RWPE2 (cell line): ENCODE results near the gene YWHAH.

Experiments used
- ATAC-seq: fragments of 200-7000 bp; cut with Tn5 transposase; 3 replicates; pipeline ENCODE4 v1.9.1; 2021; ENCODE audit warnings: low read depth
- DNase-seq: peaks from one replicate; pipeline ENCODE4 v3.0.0-alpha.2; 2020; ENCODE audit warnings: low spot score
- H3K27ac ChIP-seq: fragments of 450-650 bp; 2 replicates; pipeline ENCODE4 v1.5.1; 2017; ENCODE audit warnings: mild to moderate bottlenecking; ENCODE audit not compliant: poor library complexity, severe bottlenecking
- H3K27me3 ChIP-seq: fragments of 250-450 bp; sonication (Bioruptor Pico); 2 replicates; pipeline ENCODE4 v1.5.1; 2021; ENCODE audit warnings: mild to moderate bottlenecking, moderate library complexity; ENCODE audit not compliant: insufficient read depth, poor library complexity, severe bottlenecking
- H3K36me3 ChIP-seq: fragments of 250-450 bp; sonication (Bioruptor Pico); 2 replicates; pipeline ENCODE4 v1.5.1; 2020; ENCODE audit warnings: low read depth, mild to moderate bottlenecking, moderate library complexity
- H3K4me1 ChIP-seq: fragments of 250-450 bp; sonication (Bioruptor Pico); 2 replicates; pipeline ENCODE4 v1.5.1; 2021; ENCODE audit warnings: mild to moderate bottlenecking, moderate library complexity; ENCODE audit not compliant: insufficient read depth, poor library complexity, severe bottlenecking
- H3K4me3 ChIP-seq: fragments of 250-450 bp; sonication (Bioruptor Pico); 2 replicates; pipeline ENCODE4 v1.5.1; 2021; ENCODE audit warnings: mild to moderate bottlenecking, moderate library complexity; ENCODE audit not compliant: severe bottlenecking
- H3K9me3 ChIP-seq: fragments of 250-450 bp; sonication (Bioruptor Pico); 2 replicates; pipeline ENCODE4 v1.5.1; 2021; ENCODE audit warnings: mild to moderate bottlenecking, moderate library complexity; ENCODE audit not compliant: severe bottlenecking
- TF ChIP-seq, protein P1 (sequence below): fragments of 450-650 bp; IDR thresholded peaks from one replicate; pipeline ENCODE4 v1.5.1; 2017; ENCODE audit warnings: mild to moderate bottlenecking, moderate library complexity; ENCODE audit not compliant: poor library complexity, severe bottlenecking

YWHAH gene

GRCh38 chr22:31960767-31961166 lies 16.4 kb downstream of the YWHAH start:
- H3K36me3 ChIP-seq, result peaks cover 29% of the 10 kb centered on the region
- H3K9me3 ChIP-seq, result no peaks in the 10 kb centered on the region
- TF ChIP-seq, protein P1, sequence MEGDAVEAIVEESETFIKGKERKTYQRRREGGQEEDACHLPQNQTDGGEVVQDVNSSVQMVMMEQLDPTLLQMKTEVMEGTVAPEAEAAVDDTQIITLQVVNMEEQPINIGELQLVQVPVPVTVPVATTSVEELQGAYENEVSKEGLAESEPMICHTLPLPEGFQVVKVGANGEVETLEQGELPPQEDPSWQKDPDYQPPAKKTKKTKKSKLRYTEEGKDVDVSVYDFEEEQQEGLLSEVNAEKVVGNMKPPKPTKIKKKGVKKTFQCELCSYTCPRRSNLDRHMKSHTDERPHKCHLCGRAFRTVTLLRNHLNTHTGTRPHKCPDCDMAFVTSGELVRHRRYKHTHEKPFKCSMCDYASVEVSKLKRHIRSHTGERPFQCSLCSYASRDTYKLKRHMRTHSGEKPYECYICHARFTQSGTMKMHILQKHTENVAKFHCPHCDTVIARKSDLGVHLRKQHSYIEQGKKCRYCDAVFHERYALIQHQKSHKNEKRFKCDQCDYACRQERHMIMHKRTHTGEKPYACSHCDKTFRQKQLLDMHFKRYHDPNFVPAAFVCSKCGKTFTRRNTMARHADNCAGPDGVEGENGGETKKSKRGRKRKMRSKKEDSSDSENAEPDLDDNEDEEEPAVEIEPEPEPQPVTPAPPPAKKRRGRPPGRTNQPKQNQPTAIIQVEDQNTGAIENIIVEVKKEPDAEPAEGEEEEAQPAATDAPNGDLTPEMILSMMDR, result no peak
- ATAC-seq (no peak), DNase-seq (no peak)
- no peaks in the 10 kb centered on the region for H3K27me3 ChIP-seq
- no peak overlapping the region for H3K27ac ChIP-seq
- no peaks in the 10 kb centered on the region for H3K4me1 ChIP-seq
- H3K4me3 ChIP-seq, result no peak overlapping the region

- H3K4me1 ChIP-seq, result no peaks in the 10 kb centered on the region
- H3K27me3 ChIP-seq, result no peaks in the 10 kb centered on the region
- TF ChIP-seq, protein P1, result no peak
- DNase-seq (no peak), ATAC-seq (no peak)
- H3K36me3 ChIP-seq, result peaks cover 11% of the 10 kb centered on the region
- no peak overlapping the region for H3K4me3 ChIP-seq
- H3K27ac ChIP-seq, result no peak overlapping the region
- no peaks in the 10 kb centered on the region for H3K9me3 ChIP-seq
Observed at GRCh38 chr22:31962387-31963125, 18.2 kb downstream of the YWHAH start.

DNA sequence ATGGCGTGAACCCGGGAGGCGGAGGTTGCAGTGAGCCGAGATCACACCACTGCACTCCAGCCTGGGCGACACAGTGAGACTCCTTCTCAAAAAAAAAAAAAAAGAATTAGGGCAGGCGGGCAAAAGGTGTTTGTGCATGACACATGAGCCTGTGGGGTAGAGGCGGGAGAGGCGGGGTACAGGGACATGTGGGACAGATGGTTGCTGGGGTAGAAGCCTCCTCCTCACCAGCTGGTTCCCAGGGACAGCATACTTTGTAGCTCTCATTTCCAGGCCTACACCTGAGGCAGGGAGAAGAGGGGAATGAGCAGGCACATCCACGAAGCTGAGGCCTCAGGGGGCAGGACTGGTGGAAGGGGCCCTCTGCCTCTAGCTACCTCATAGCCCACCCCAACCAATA lies 23.7 kb downstream of the YWHAH start:
- H3K27me3 ChIP-seq, result no peaks in the 10 kb centered on the region
- H3K4me1 ChIP-seq, result no peaks in the 10 kb centered on the region
- H3K9me3 ChIP-seq, result no peaks in the 10 kb centered on the region
- DNase-seq, result no peak
- no peak for ATAC-seq
- H3K4me3 ChIP-seq, result no peak overlapping the region
- H3K36me3 ChIP-seq, result no peaks in the 10 kb centered on the region
- TF ChIP-seq, protein P1, result no peak
- H3K27ac ChIP-seq, result no peak overlapping the region

DNA sequence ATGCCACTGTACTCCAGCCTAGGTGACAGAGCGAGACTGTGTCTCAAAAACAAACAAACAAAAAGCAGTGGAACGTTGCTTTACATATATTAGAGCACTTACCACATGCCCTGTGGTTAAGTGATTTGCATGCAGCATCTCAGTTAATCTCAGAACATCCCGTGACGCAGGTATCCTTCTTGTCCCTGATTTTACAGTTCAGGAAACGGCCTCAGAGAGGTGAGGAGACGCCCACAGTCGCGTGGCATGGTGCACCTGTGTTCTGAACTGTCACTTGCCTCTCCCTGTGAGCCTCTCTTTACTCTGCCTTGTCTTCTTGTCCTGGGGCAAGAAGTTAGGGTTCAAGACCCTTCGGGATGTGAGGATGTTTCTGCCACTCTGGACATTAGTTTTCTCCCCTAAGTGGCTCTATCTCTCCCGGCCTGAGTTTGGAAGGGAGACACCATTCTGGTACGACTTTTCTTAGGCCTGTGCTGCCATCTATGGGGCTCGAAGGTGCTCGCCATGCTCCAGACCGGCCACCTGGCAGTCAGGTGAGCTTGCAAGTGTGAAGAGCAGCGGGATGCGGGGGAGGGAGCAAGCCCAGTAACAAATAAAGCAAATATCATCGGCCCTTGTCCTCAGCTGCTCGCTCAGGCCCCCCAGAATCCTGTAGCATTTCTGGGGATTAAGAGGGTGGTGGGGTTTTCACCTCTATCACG lies 25.6 kb downstream of the YWHAH start:
- H3K9me3 ChIP-seq, result no peaks in the 10 kb centered on the region
- H3K27ac ChIP-seq, result no peak overlapping the region
- no peaks in the 10 kb centered on the region for H3K4me1 ChIP-seq
- ATAC-seq, result peak; percentile 88
- TF ChIP-seq, protein P1, result no peak
- H3K27me3 ChIP-seq, result no peaks in the 10 kb centered on the region
- no peaks in the 10 kb centered on the region for H3K36me3 ChIP-seq
- H3K4me3 ChIP-seq, result peak overlapping the region; percentile 40
- peak; percentile 78 for DNase-seq
